Activated CD4-positive, CD25-positive, alpha-beta regulatory T cell (primary cell): ENCODE results near the gene MIPOL1.

Source experiments
- DNase-seq, 4 experiments: peaks; one replicate each; lab custom pipeline; 2025; lab: John Stamatoyannopoulos, UW

MIPOL1 gene

GRCh38 chr14:37587131-37587803 lies 389.5 kb downstream of the MIPOL1 start:
- no peak for DNase-seq

GRCh38 chr14:37587881-37588666 lies 390.3 kb downstream of the MIPOL1 start:
- DNase-seq, result no peak

- DNase-seq, result no peak
Observed at GRCh38 chr14:37588667-37588955, 390.9 kb downstream of the MIPOL1 start.

- DNase-seq, result no peak
Observed at GRCh38 chr14:37588956-37589714, 391.4 kb downstream of the MIPOL1 start.

GRCh38 chr14:37589715-37590427 lies 392.1 kb downstream of the MIPOL1 start:
- DNase-seq, result no peak

- DNase-seq, result no peak
Observed at GRCh38 chr14:37590428-37591139, 392.8 kb downstream of the MIPOL1 start.

- no peak for DNase-seq
Observed at GRCh38 chr14:37591311-37591940, 393.7 kb downstream of the MIPOL1 start.

- DNase-seq, result no peak
Observed at GRCh38 chr14:37591941-37592481, 394.3 kb downstream of the MIPOL1 start.

GRCh38 chr14:37592482-37593408 lies 395.0 kb downstream of the MIPOL1 start:
- DNase-seq, result no peak

GRCh38 chr14:37593511-37594237 lies 395.9 kb downstream of the MIPOL1 start:
- DNase-seq, result no peak

GRCh38 chr14:37594238-37594970 lies 396.7 kb downstream of the MIPOL1 start:
- DNase-seq, result no peak

GRCh38 chr14:37594971-37595808 lies 397.5 kb downstream of the MIPOL1 start, which contains the start of the genes FOXA1 and TTC6:
Gene FOXA1 (minus strand): TSS chr14:37595249. CDS start chr14:37594972, 277 bp downstream.
Gene TTC6 (plus strand): TSS chr14:37595629. CDS start chr14:37622065, 26,436 bp downstream.
- no peak for DNase-seq

GRCh38 chr14:37595809-37596621 lies 398.3 kb downstream of the MIPOL1 start:
- peak in 2 of 4 experiments; percentile 21 to 24 for DNase-seq

GRCh38 chr14:37596790-37597472 lies 399.2 kb downstream of the MIPOL1 start:
- no peak for DNase-seq

- no peak for DNase-seq
Observed at GRCh38 chr14:37597538-37597913, 399.8 kb downstream of the MIPOL1 start.
